Measurements from ENCODE around the gene REEP3. TPM values are rescaled to one million over a fixed set of nuclear protein-coding genes. Genes with fewer than 3 reads are reported as not detected.

Gene REEP3
- total and polyA plus RNA-seq, 2 experiments from 2014 or later: 69.9 to 72.1 TPM

GRCh38 chr10:63628526-63629362, 107.5 kb downstream of the REEP3 start:
- in situ Hi-C loops (cut with MboI): no loop called here
- Histone ChIP-seq H3K4me1 (ENCODE audit: insufficient read depth) (peaks cover 32% of the 10 kb centered on the region), H3K9ac (peak overlapping the region; percentile 90), H3K27ac (peak overlapping the region; percentile 94), H2AFZ (peak overlapping the region; percentile 77), H3F3A (ENCODE audit: insufficient read depth) (peaks cover 46% of the 10 kb centered on the region), H3K36me3 (ENCODE audit: low read depth) (no peaks in the 10 kb centered on the region), H3K4me3 (peak overlapping the region; percentile 85), H4K20me1 (ENCODE audit: insufficient read depth) (no peaks in the 10 kb centered on the region), H3K9me3 (ENCODE audit: low read depth) (no peaks in the 10 kb centered on the region), H3K9me2 (ENCODE audit: insufficient read depth) (no peaks in the 10 kb centered on the region), H3K27me3 (replicated peaks; ENCODE audit: insufficient read depth) (no peaks in the 10 kb centered on the region), H3K79me2 (ENCODE audit: insufficient read depth) (no peaks in the 10 kb centered on the region), H3K4me2 (ENCODE audit: unreplicated experiment) (peak overlapping the region; percentile 96)
- WGBS, 2 experiments (ENCODE audit: low coverage in 1 of 2, low lambda C conversion rate in 2 of 2, missing lambda C conversion rate in 2 of 2): 3 to 4% methylated on average over 16 of the region's 16 CpGs
- no peak for TF ChIP-seq EZH2phosphoT487 (IDR thresholded peaks at IDR 0.05; ENCODE audit: insufficient read depth, low read depth)
- TF ChIP-seq EZH2 (IDR thresholded peaks at IDR 0.05; ENCODE audit: insufficient read depth, poor library complexity, severe bottlenecking): no peak
- peak; percentile 63 for DNase-seq

- Histone ChIP-seq H3K4me3 (peak overlapping the region; percentile 85), H3K36me3 (ENCODE audit: low read depth) (no peaks in the 10 kb centered on the region), H3K9me2 (ENCODE audit: insufficient read depth) (no peaks in the 10 kb centered on the region), H2AFZ (peak overlapping the region; percentile 77), H3K4me2 (ENCODE audit: unreplicated experiment) (peak overlapping the region; percentile 96), H3K27ac (peak overlapping the region; percentile 94), H3F3A (ENCODE audit: insufficient read depth) (peaks cover 46% of the 10 kb centered on the region), H3K4me1 (ENCODE audit: insufficient read depth) (peaks cover 32% of the 10 kb centered on the region), H3K27me3 (replicated peaks; ENCODE audit: insufficient read depth) (no peaks in the 10 kb centered on the region), H3K79me2 (ENCODE audit: insufficient read depth) (no peaks in the 10 kb centered on the region), H3K9ac (peak overlapping the region; percentile 90), H4K20me1 (ENCODE audit: insufficient read depth) (no peaks in the 10 kb centered on the region), H3K9me3 (ENCODE audit: low read depth) (no peaks in the 10 kb centered on the region)
- TF ChIP-seq EZH2 (IDR thresholded peaks at IDR 0.05; ENCODE audit: insufficient read depth, poor library complexity, severe bottlenecking): no peak
- no peak for TF ChIP-seq EZH2phosphoT487 (IDR thresholded peaks at IDR 0.05; ENCODE audit: insufficient read depth, low read depth)
- in situ Hi-C loops (cut with MboI): no loop called here
- DNase-seq: peak; percentile 99
- WGBS, 2 experiments (ENCODE audit: low coverage in 1 of 2, low lambda C conversion rate in 2 of 2, missing lambda C conversion rate in 2 of 2): 0 to 1% methylated on average over 24 of the region's 24 CpGs
Observed at GRCh38 chr10:63629363-63630084, 108.3 kb downstream of the REEP3 start.

DNA sequence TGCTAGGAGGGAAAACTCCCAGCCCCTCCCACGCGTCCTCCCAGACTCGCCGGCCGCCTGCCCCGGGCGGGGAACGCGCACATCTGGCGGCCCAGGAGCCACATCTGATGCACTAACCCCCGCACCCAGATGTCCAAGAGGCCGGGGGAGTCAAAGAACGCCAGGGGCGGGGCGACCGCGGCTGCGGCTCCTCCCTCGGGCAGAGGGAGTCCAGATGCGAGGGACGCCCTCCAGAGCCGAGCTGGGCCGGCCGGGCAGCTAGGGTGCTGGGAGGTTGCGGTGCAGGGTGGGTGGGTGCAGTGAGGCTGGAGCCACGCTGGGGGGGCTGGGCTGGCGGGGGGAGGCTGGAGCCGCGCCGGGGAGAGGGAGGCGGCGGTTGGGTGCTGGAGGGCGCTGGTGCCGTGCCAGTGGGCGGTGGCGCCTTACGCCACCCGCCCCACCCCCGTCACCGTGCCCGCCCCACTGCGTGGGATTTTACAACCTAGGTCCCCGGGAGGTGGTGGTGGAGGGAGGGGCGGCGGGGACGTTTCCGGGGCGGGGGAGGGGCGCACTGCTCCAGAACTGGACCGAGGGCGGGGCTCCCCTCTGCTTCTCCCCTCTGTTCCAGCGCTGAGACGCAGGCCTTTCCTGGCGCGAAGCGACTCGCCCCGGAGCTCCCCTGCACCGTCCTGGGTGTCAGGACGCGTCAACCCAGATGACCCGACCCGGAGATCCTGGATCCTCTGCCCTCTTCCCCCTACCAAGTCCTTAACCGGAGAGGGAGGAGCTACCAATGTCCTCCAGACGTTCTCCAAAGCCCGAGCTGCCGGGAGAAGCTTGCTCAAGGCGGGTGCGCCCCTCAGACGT, 109.1 kb downstream of the REEP3 start:
- in situ Hi-C loops (cut with MboI): no loop called here
- Histone ChIP-seq H3K27me3 (replicated peaks; ENCODE audit: insufficient read depth) (no peaks in the 10 kb centered on the region), H3K36me3 (ENCODE audit: low read depth) (no peaks in the 10 kb centered on the region), H3K9me2 (ENCODE audit: insufficient read depth) (no peaks in the 10 kb centered on the region), H4K20me1 (ENCODE audit: insufficient read depth) (no peaks in the 10 kb centered on the region), H3K9ac (peak overlapping the region; percentile 90), H2AFZ (peak overlapping the region; percentile 86), H3K4me3 (peak overlapping the region; percentile 85), H3K9me3 (ENCODE audit: low read depth) (no peaks in the 10 kb centered on the region), H3K79me2 (ENCODE audit: insufficient read depth) (no peaks in the 10 kb centered on the region), H3K4me1 (ENCODE audit: insufficient read depth) (peaks cover 32% of the 10 kb centered on the region), H3K27ac (peak overlapping the region; percentile 94), H3F3A (ENCODE audit: insufficient read depth) (peaks cover 46% of the 10 kb centered on the region), H3K4me2 (ENCODE audit: unreplicated experiment) (peak overlapping the region; percentile 96)
- no peak for TF ChIP-seq EZH2 (IDR thresholded peaks at IDR 0.05; ENCODE audit: insufficient read depth, poor library complexity, severe bottlenecking)
- TF ChIP-seq EZH2phosphoT487 (IDR thresholded peaks at IDR 0.05; ENCODE audit: insufficient read depth, low read depth): no peak
- DNase-seq: peak; percentile 97
- 1 to 2% methylated on average over 43 to 58 of the region's 70 CpGs for WGBS, 2 experiments (ENCODE audit: low coverage in 1 of 2, low lambda C conversion rate in 2 of 2, missing lambda C conversion rate in 2 of 2)
